ENCODE measurements around the gene WDR31.

WDR31 gene

DNA sequence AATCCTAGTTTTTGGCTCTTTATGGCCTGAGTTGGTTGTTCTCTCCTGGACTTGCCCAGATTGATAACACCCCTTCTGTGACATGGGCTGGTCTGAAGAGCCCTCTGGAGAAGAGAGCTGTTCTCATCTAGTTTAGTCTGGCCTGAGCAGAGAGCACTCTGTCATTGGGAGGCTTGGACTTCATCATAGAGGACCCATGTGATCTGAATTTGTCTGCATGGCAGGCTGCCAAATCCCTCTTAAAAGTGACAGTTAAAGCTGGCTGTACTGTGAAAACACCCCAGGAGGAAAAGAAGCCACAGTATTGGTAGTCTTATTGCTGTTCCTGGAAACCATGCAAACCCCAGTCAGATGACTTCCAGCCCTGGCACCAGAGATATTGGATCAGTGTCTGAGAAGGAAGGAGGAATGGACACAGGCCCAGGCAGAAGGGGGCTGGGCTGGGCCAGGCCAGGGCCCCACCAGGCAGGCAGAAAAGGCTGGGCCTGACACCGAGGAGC, 3.7 kb upstream of the WDR31 start (continued):
- TF ChIP-seq, protein P1, sequence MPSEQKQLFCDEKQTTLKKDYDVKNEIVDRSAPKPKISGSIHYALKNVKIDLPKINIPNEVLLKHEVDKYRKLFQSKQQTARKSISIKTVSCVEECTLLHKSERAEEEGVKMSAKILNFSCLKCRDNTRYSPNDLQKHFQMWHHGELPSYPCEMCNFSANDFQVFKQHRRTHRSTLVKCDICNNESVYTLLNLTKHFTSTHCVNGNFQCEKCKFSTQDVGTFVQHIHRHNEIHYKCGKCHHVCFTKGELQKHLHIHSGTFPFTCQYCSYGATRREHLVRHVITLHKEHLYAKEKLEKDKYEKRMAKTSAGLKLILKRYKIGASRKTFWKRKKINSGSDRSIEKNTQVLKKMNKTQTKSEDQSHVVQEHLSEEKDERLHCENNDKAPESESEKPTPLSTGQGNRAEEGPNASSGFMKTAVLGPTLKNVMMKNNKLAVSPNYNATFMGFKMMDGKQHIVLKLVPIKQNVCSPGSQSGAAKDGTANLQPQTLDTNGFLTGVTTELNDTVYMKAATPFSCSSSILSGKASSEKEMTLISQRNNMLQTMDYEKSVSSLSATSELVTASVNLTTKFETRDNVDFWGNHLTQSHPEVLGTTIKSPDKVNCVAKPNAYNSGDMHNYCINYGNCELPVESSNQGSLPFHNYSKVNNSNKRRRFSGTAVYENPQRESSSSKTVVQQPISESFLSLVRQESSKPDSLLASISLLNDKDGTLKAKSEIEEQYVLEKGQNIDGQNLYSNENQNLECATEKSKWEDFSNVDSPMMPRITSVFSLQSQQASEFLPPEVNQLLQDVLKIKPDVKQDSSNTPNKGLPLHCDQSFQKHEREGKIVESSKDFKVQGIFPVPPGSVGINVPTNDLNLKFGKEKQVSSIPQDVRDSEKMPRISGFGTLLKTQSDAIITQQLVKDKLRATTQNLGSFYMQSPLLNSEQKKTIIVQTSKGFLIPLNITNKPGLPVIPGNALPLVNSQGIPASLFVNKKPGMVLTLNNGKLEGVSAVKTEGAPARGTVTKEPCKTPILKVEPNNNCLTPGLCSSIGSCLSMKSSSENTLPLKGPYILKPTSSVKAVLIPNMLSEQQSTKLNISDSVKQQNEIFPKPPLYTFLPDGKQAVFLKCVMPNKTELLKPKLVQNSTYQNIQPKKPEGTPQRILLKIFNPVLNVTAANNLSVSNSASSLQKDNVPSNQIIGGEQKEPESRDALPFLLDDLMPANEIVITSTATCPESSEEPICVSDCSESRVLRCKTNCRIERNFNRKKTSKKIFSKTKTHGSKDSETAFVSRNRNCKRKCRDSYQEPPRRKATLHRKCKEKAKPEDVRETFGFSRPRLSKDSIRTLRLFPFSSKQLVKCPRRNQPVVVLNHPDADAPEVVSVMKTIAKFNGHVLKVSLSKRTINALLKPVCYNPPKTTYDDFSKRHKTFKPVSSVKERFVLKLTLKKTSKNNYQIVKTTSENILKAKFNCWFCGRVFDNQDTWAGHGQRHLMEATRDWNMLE (tag by site-specific recombination; conservative IDR thresholded peaks at IDR 0.05; ENCODE audit: low read depth) = no peak
- TF ChIP-seq MEIS1 (CRISPR knock-in tag; IDR thresholded peaks at IDR 0.05; ENCODE audit: borderline replicate concordance) (no peak), ZNF18 (tag by site-specific recombination; IDR thresholded peaks at IDR 0.05) (no peak), ZNF354C (tag by site-specific recombination; IDR thresholded peaks at IDR 0.05; ENCODE audit: borderline replicate concordance, low read depth) (no peak), ZNF266 (tag by site-specific recombination; IDR thresholded peaks at IDR 0.05; ENCODE audit: low read depth) (no peak), ZNF654 (tag by site-specific recombination; IDR thresholded peaks at IDR 0.05; ENCODE audit: low read depth) (no peak), ZNF677 (tag by site-specific recombination; IDR thresholded peaks at IDR 0.05) (no peak), BCL11B (tag by site-specific recombination; IDR thresholded peaks at IDR 0.05; ENCODE audit: low read depth) (no peak), ZNF549 (tag by site-specific recombination; IDR thresholded peaks at IDR 0.05) (no peak), ZNF600 (tag by site-specific recombination; IDR thresholded peaks at IDR 0.05) (no peak), ZNF621 (tag by site-specific recombination; IDR thresholded peaks at IDR 0.05) (no peak), ZNF645 (tag by site-specific recombination; IDR thresholded peaks at IDR 0.05) (no peak), ZNF626 (tag by site-specific recombination; IDR thresholded peaks at IDR 0.05) (no peak), TRIM28 (IDR thresholded peaks at IDR 0.05; ENCODE audit: borderline replicate concordance, low read length) (no peak; the same call in 1 of the 2 replicates), ZNF513 (tag by site-specific recombination; IDR thresholded peaks at IDR 0.05) (no peak), ZNF184 (tag by site-specific recombination; IDR thresholded peaks at IDR 0.05) (peak; percentile 74; the same call in 1 of the 2 replicates), ZBTB17 (tag by site-specific recombination; IDR thresholded peaks at IDR 0.05) (peak; percentile 97), ZNF660 (tag by site-specific recombination; IDR thresholded peaks at IDR 0.05) (peak; percentile 93), ZNF16 (tag by site-specific recombination; IDR thresholded peaks at IDR 0.05; ENCODE audit: low read depth) (no peak), ZFP3 (tag by site-specific recombination; IDR thresholded peaks at IDR 0.05; ENCODE audit: low read depth) (no peak), ZNF146 (tag by site-specific recombination; IDR thresholded peaks at IDR 0.05) (no peak), ZFP69B (tag by site-specific recombination; IDR thresholded peaks at IDR 0.05) (0 out of 2 replicates have a peak, but pooled peaks have one; percentile 54)
- TF ChIP-seq, protein P2, sequence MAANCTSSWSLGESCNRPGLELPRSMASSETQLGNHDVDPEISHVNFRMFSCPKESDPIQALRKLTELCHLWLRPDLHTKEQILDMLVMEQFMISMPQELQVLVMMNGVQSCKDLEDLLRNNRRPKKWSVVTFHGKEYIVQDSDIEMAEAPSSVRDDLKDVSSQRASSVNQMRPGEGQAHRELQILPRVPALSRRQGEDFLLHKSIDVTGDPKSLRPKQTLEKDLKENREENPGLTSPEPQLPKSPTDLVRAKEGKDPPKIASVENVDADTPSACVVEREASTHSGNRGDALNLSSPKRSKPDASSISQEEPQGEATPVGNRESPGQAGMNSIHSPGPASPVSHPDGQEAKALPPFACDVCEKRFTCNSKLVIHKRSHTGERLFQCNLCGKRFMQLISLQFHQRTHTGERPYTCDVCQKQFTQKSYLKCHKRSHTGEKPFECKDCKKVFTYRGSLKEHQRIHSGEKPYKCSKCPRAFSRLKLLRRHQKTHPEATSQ (tag by site-specific recombination; IDR thresholded peaks at IDR 0.05) = no peak
- TF ChIP-seq, protein P3, sequence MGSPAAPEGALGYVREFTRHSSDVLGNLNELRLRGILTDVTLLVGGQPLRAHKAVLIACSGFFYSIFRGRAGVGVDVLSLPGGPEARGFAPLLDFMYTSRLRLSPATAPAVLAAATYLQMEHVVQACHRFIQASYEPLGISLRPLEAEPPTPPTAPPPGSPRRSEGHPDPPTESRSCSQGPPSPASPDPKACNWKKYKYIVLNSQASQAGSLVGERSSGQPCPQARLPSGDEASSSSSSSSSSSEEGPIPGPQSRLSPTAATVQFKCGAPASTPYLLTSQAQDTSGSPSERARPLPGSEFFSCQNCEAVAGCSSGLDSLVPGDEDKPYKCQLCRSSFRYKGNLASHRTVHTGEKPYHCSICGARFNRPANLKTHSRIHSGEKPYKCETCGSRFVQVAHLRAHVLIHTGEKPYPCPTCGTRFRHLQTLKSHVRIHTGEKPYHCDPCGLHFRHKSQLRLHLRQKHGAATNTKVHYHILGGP (tag by site-specific recombination; IDR thresholded peaks at IDR 0.05) = peak; percentile 79
- TF ChIP-seq, protein P4, sequence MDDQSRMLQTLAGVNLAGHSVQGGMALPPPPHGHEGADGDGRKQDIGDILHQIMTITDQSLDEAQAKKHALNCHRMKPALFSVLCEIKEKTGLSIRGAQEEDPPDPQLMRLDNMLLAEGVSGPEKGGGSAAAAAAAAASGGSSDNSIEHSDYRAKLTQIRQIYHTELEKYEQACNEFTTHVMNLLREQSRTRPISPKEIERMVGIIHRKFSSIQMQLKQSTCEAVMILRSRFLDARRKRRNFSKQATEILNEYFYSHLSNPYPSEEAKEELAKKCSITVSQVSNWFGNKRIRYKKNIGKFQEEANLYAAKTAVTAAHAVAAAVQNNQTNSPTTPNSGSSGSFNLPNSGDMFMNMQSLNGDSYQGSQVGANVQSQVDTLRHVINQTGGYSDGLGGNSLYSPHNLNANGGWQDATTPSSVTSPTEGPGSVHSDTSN (CRISPR knock-in tag; IDR thresholded peaks at IDR 0.05) = no peak

All from HEK293 (cell line).